SW 1271 (cell line): ENCODE data around the gene CGA.

Experiments used
- DNase-seq, 2 experiments: peaks; one replicate each; lab custom pipeline; 2025; lab: John Stamatoyannopoulos, UW

The CGA gene

GRCh38 chr6:87088076-87088475, 6.8 kb downstream of the CGA start:
- DNase-seq: no peak

- DNase-seq: no peak
These were observed 12.7 kb downstream of the CGA start for GRCh38 chr6:87082160-87082721.

- DNase-seq: peak; percentile 20 to 63
These were observed 15.8 kb downstream of the CGA start for GRCh38 chr6:87078983-87079616.

GRCh38 chr6:87075168-87075567, 19.7 kb downstream of the CGA start:
- DNase-seq: no peak

- no peak for DNase-seq
These were observed 20.7 kb downstream of the CGA start for GRCh38 chr6:87074101-87074621.

DNA sequence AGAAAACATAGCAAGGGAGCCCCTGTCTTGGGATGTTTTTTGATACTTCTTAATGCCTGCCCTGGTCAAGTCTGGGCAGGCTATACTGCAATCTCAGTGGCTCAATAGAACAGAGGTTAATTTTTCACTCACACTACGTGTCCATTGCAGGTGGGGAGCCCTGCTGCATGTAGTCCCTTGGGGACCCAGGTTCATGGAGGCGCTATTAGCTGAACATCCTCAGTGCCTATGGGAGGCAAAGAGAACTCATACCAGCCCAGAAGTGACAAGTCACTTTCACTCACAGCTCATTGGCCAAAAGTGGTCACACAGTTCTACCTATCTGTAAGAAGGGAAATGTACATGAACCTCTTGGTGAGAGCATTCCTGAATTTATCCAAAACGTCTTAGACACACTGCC, 23.2 kb downstream of the CGA start:
- DNase-seq: no peak

DNA sequence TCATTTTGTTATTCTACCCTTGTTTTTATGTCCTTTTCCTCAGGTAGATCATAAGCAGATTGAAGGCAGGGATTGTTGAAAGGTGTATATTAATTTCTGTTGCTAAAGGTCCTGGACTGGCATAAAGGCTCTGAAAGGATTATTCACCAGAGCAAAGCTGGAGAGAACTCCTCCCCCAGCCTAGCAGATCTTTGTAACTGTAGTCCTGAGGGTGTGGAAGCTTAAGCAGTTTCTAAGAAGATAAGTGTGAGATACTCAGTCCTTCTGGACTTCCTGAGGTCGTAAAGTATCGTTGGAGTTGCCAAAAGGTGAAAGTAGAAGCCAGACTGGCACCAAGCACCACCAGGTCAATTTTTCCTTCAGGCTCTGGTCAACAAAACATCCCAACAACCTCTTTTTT, 24.2 kb downstream of the CGA start:
- DNase-seq: no peak

DNA sequence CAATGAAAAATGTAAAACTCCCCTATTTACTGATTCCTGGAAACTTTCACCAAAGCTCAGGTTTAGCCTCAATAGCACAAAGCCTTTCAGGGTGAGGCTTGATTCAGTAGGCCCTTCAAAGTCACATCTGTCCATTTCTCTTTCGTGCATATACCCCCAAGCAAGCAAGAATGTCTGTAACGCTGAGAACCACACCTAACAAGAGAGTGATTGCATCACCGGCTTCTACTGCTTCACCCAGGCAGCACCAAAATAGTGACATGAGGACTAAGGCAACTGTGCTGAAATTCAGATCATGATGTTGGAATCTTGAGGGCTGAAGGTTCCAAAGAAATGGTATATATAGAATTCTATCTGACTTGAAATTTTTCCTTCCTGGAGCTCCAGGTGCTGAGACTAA, 26.1 kb downstream of the CGA start:
- no peak for DNase-seq

GRCh38 chr6:87066449-87067333, 28.2 kb downstream of the CGA start:
- peak in 1 of 2 experiments; percentile 30 for DNase-seq

GRCh38 chr6:87065117-87065516, 29.8 kb downstream of the CGA start:
- DNase-seq: no peak

DNA sequence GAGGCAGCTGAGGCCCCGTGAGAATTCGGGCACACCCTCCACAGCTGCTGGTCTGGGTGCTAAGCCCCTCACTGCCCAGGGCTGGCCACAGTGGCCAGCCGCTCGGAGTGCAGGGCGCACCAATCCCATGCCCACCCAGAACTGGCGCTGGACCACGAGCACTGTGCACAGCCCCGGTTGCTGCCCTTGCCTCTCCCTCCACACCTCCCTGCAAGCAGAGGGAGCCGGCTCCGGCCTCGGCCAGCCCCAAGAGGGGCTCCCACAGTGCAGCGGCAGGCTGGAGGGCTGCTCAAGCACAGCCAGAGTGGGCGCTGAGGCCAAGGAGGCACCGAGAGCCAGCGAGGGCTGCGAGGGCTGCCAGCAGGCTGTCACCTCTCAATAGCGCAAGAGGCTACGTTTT, 35.0 kb downstream of the CGA start:
- DNase-seq: no peak

DNA sequence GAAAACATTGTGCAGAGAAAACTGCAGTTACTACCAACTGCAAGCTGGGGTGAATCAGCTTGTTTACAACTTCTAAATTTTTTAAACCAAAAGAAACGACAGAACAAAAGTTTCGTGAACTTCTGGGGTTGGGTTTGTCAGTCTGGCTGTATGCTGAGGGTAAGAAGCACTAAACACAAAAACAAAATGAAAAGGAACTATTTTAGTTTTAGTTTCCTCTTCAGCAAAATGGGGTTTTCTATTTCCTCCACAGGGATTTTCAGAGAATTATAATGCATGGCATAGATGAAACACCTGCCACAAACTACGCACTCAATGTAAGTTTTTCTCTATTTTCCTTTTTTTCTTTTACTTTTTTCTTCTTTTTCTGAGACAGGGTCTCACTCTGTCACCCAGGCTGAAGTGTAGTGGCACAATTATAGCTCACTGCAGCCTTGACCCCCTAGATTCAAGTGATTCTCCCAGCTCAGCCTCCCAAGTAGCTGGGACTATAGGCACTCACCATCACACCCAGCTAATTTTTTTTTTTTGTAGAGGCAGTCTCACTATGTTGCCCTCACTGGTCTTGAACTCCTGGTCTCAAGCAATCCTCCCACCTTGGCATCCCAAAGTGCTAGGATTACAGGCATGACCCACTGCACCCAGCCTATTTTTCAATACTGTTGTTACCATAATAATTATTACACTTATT, 40.6 kb downstream of the CGA start:
- no peak for DNase-seq

GRCh38 chr6:87053312-87053711, 41.6 kb downstream of the CGA start:
- DNase-seq: no peak

- DNase-seq: no peak
These were observed 45.1 kb downstream of the CGA start for GRCh38 chr6:87049779-87050178.

DNA sequence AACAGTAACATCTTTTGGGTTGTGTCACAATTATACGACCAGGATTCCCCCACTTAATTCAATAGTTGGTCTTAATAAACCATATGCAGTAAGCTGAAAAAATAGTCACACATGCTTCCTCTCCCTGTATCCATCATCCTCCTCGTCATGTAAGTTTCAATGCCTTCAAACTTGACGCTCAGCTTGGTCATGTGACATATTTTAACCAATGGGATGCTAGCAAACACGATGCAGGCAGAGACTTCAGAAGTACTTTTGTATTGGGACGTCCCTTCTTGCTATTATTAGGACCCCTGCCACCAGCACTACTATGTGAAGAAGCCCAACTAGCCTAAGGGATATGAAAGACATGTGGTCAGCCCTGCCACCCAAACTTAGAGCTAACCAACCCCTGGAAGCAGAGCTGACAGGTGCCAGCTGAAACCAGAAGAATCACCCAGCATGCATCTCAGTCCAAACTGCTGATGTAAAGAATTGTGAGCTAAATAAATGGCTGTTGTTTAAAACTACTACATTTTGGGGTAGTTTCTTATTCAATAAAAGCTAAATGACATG, 49.3 kb downstream of the CGA start:
- DNase-seq: no peak

- no peak for DNase-seq
These were observed 54.2 kb downstream of the CGA start for GRCh38 chr6:87040729-87041128.
